ENCODE data around the gene DUSP7. TPM values are rescaled to one million over a fixed set of nuclear protein-coding genes. Genes with fewer than 3 reads are reported as not detected.

Gene DUSP7
- total RNA-seq, 1 donor from 2014 or later = 24.9 TPM

GRCh38 chr3:52024765-52025452 is 31.5 kb downstream of the DUSP7 start:
- Histone ChIP-seq H3K4me3 (ENCODE audit: insufficient read depth, low read depth, low read length) (no peak overlapping the region), H3K79me2 (ENCODE audit: insufficient read depth, low read length) (no peaks in the 10 kb centered on the region), H3K9me3 (ENCODE audit: insufficient read depth, low read depth, low read length) (no peaks in the 10 kb centered on the region), H4K20me1 (ENCODE audit: insufficient read depth, low read length) (no peaks in the 10 kb centered on the region), H3K4me1 (ENCODE audit: insufficient read depth, low read length) (peaks cover 10% of the 10 kb centered on the region), H3K4me2 (ENCODE audit: low read length) (no peak overlapping the region), H3K9ac (ENCODE audit: low read length) (no peak overlapping the region), H3K27ac (ENCODE audit: low read depth, low read length) (no peak overlapping the region), H2AFZ (ENCODE audit: low read depth, low read length) (no peak overlapping the region), H3K27me3 (ENCODE audit: insufficient read depth, low read length) (no peaks in the 10 kb centered on the region), H3K36me3 (ENCODE audit: insufficient read depth, low read length) (no peaks in the 10 kb centered on the region)
- no peak overlapping the region for H3K27ac Mint-ChIP-seq (ENCODE audit: unreplicated experiment)
- H3K27me3 Mint-ChIP-seq (ENCODE audit: low read depth, unreplicated experiment) = no peaks in the 10 kb centered on the region
- H3K36me3 Mint-ChIP-seq (ENCODE audit: low read depth, unreplicated experiment) = no peaks in the 10 kb centered on the region
- peaks cover 34% of the 10 kb centered on the region for H3K4me1 Mint-ChIP-seq (ENCODE audit: low read depth, unreplicated experiment)
- FAIRE-seq (no peak), DNase-seq (ENCODE audit: low read depth) (no peak)
- TF ChIP-seq CTCF (IDR thresholded peaks at IDR 0.05; ENCODE audit: insufficient read depth, low read depth, low read length) = no peak
- TF ChIP-seq EZH2 (IDR thresholded peaks at IDR 0.05; ENCODE audit: insufficient read depth, low read length) = no peak
- H3K4me3 Mint-ChIP-seq (ENCODE audit: unreplicated experiment) = no peak overlapping the region
- no peaks in the 10 kb centered on the region for H3K9me3 Mint-ChIP-seq (ENCODE audit: unreplicated experiment)

DNA sequence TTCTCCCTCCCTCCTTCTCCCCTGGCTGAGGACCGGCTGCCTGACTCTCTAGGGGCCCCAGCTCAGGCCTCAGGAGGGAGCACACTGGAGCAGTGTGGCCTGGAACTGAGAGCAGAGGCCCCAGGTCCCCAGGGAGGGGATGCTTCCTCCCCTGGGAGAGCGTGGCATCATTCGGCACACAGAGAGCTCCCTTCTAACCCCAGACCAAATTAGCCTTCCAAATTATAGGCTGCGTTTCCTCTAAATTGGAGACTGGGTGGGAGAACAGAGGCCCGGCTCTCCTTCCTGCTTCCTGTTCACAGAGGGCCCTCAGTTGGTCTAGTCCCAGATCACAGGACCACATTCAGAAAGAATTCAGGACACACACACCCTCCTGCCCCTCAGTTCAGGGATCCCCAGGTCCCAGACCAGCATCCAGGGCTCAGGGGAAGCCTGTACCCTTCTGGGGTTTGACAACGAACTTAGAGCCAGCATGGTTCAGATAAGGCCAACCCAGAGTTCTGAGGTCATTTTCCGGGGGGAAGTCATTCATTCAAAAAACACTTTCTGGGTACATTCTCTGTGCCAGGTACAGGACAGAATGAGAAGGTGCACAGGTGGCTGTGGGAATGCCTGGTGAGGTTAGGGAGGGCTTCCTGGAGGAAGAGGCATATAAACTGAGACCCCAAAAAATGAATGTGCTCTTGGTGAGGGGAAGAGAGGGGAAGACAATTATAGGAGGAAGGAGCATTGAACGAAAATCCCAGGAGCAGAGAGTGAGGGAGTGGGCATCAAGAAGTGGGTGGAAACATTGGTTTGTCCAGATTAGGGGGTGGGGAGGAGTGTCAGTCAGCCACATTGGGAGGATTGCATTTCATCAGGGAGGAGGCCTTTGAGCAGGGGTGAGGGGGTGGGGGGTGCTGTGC is 32.3 kb downstream of the DUSP7 start:
- H3K27me3 ChIP-seq (ENCODE audit: insufficient read depth, low read length) = no peaks in the 10 kb centered on the region
- no peaks in the 10 kb centered on the region for H3K27me3 Mint-ChIP-seq (ENCODE audit: low read depth, unreplicated experiment)
- DNase-seq (ENCODE audit: low read depth) (no peak), FAIRE-seq (no peak)
- H3K4me3 ChIP-seq (ENCODE audit: insufficient read depth, low read depth, low read length) = no peak overlapping the region
- H3K4me1 Mint-ChIP-seq (ENCODE audit: low read depth, unreplicated experiment) = peaks cover 37% of the 10 kb centered on the region
- H3K9ac ChIP-seq (ENCODE audit: low read length) = no peak overlapping the region
- H3K79me2 ChIP-seq (ENCODE audit: insufficient read depth, low read length) = no peaks in the 10 kb centered on the region
- no peaks in the 10 kb centered on the region for H3K36me3 ChIP-seq (ENCODE audit: insufficient read depth, low read length)
- no peaks in the 10 kb centered on the region for H3K9me3 ChIP-seq (ENCODE audit: insufficient read depth, low read depth, low read length)
- H3K36me3 Mint-ChIP-seq (ENCODE audit: low read depth, unreplicated experiment) = no peaks in the 10 kb centered on the region
- no peak overlapping the region for H3K4me3 Mint-ChIP-seq (ENCODE audit: unreplicated experiment)
- TF ChIP-seq CTCF (IDR thresholded peaks at IDR 0.05; ENCODE audit: insufficient read depth, low read depth, low read length) = no peak
- no peak for TF ChIP-seq EZH2 (IDR thresholded peaks at IDR 0.05; ENCODE audit: insufficient read depth, low read length)
- H3K4me1 ChIP-seq (ENCODE audit: insufficient read depth, low read length) = peaks cover 10% of the 10 kb centered on the region
- H4K20me1 ChIP-seq (ENCODE audit: insufficient read depth, low read length) = no peaks in the 10 kb centered on the region
- H3K27ac Mint-ChIP-seq (ENCODE audit: unreplicated experiment) = no peak overlapping the region
- no peak overlapping the region for H3K27ac ChIP-seq (ENCODE audit: low read depth, low read length)
- no peak overlapping the region for H3K4me2 ChIP-seq (ENCODE audit: low read length)
- H3K9me3 Mint-ChIP-seq (ENCODE audit: unreplicated experiment) = no peaks in the 10 kb centered on the region
- H2AFZ ChIP-seq (ENCODE audit: low read depth, low read length) = no peak overlapping the region
